H4 (cell line): ENCODE measurements around the gene KRT16. TPM values are rescaled to one million over a fixed set of nuclear protein-coding genes. Genes with fewer than 3 reads are reported as not detected.
"Not testable (repeated sequence)": the region's sequence is repeated elsewhere in the genome, so short reads cannot be mapped to it uniquely, and the experiment has no call there.

ENCODE experiments used
- DNase-seq: peaks from one replicate; pipeline ENCODE4 v3.0.0-alpha.2; 2015; ENCODE audit warnings: low spot score
- total RNA-seq: library from RNA; depleted of rRNA; stranded (reverse); fragments of >200 nt; shearing (Covaris generic); gene quantifications from 2 replicates; pipeline ENCODE4 v1.2.3, GENCODE V29; 2014

Gene KRT16
- total RNA-seq, 1 experiment from 2014 or later, result 3.2 TPM

DNA sequence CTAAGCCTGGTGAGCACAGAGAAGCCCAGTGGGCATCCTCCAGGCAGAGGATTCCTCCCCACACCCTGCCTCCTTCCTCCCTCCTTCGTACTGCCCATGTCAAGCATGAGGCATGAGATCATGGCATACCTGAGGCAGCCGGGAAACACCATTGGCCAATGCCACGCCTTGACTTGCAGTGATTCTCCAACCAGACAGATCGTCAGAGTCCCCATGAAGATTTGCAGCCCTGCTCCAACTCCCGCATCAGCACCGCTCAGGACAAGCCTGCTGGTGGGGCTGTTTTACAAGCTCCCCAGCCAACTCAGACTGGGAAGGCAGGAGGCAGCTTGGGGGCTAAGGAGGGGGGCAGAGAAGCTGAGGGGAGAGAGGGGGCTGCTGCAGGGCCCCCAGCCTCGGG, 2.9 kb upstream of the KRT16 start:
- DNase-seq, result peak; percentile 25

DNA sequence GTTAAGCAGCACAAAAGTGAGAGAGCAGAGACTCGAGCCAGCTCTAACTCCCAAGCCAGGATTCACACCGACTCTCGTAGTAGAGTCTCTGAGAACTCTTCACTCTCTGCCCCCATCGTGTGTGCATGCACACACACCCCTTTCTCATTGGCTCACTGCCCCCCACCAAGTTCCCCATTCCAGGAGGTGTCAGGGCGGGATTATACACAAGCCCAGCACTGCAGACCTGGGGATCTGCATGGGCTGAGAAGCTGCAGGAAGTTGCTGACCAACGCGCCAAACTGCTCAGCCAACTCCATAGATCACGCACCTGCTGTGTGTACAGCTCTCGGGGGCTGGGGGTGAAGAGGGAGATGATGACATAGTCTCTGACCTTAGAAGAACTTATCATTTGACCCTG, 2.2 kb upstream of the KRT16 start:
- DNase-seq, result not testable (repeated sequence)

DNA sequence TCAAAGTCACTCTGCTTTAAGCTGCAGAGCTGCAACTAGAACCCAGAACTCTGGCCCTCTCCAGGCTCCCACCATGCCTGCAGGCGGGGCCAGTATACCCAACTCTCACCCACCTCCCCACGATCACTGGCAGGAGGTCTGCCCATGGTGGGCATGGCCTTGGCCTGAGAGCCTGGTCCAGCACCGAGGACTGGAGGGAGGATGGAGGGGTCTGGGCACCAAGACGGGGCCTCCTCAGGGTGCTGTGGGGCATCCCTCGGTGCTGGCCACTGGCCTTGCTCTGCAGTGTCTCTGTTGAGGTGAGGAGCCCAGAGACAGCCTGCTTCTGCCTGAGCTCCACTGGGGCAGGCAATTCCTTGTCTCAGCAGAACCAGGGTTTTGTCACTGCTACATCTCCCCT, 1.5 kb upstream of the KRT16 start:
- no peak for DNase-seq

DNA sequence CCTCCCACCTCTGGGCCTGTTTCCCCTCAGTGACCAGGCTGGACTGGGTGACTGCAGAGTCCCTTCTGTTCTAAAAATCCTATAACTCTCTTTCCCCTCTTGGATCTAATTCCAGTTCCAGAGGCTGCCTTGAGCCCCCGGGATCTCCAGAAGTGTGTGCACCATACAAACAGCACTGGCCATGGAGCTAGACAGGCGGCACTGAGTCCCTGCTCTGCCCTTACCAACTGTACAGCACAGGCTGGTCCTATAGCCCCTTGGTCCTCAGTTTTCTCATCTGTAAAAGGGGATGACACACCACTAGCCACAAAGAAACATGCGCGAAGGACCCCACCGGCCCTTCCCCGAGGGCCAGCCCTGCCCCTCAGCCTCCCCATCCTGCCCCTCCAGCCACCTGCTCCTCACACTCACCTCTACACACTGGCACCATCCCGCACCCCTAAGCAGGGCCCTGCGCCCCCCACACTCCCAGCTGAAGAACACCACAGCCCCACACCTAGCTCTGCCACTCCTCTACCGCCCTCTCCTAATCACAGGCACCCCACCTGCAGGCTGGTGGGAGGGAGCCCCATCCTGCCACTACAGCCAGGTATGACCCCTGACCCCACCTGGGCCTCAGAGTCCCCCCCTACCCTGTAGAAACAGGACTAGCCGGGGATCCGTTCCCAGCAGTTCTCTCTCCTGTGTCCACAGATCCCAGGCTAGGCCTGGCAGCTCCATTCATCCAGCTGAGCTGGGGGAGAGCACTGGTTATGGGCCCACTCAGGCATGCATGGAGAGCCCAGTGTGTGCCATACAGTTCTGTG, 913 bp upstream of the KRT16 start:
- no peak for DNase-seq

DNA sequence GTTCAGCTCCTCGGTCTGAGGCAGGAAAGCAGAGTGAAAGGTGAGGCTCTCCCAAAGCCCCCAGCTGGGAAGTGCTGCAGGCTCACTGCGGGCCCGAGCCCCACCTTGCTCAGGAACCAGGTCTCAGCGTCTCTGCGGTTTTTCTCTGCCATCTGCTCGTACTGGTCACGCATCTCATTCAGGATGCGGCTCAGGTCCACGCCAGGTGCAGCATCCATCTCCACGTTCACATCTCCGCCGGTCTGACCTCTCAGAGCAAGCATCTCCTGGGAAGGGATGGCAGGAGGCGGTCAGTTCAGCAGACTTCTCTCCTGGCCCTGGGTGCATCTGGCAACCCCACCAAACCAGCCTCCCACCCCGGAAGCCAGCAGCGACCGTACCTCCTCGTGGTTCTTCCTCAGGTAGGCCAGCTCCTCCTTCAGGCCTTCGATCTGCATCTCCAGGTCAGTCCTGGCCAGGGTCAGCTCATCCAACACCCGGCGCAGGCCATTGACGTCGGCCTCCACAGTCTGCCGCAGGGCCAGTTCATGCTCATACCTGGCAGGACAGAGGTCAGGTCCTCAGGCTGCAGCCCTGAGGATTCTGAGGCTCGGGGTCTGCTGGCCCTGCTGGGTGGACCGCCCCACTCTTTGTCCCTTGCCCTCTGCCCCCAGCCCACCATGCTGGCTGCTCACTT, 1.5 kb downstream of the KRT16 start:
- DNase-seq, result no peak

DNA sequence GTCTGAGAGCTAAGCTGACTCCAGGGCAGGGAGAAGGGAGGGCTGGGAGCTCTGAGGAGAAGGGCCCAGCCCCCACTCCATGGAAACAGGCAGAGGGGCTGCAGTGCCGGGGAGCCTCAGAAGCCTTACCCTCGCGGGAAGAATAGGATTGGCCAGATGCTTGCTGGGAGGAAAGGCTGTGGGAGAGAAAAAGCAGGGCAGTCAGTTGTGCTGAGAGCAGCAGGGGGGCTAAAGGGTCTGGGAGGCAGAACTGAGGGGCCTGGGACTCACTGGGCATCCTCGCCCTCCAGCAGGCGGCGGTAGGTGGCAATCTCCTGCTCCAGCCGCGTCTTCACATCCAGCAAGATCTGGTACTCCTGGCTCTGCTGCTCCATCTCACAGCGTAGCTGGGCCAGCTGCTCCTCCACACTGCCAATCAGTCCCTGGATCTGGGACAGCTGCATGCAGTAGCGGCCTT, 2.5 kb downstream of the KRT16 start:
- not testable (repeated sequence) for DNase-seq

DNA sequence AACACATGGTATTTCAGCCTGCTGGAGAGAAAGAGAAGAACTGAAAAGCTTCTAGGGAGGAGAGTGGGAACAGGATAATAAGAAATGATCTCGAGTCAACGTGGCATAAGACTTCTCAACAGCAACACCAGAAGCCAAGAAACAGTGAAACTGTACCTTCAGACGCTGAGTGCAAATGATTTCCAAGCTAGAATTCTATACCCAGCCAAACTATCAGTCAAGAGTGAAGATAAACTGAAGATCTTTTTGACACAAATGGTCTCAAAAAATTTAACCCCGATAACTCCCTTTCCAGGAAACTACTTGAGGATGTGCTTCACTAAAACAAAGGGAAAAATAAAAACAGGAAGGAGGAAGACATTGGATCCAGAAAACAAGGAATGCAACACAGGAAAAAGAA, 5.6 kb downstream of the KRT16 start:
- not testable (repeated sequence) for DNase-seq

DNA sequence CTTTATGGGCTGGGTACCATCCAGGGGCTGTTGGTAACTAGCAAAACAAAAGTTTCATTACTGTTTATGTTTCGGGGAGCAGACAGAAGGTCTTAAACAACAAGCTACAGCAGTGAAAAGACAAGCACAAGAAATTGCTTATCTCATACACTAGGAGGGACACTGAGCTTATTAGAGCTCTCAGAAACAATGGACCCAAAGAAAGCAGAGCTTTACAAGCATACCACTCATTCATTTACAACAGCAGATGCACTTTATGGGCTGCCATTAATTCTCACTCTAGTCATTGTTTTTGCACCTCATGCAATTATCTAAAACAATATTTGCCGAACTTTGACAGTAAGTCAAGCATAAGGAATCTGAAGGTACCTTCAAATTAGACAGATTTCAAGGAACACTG, 10.0 kb downstream of the KRT16 start:
- no peak for DNase-seq

DNA sequence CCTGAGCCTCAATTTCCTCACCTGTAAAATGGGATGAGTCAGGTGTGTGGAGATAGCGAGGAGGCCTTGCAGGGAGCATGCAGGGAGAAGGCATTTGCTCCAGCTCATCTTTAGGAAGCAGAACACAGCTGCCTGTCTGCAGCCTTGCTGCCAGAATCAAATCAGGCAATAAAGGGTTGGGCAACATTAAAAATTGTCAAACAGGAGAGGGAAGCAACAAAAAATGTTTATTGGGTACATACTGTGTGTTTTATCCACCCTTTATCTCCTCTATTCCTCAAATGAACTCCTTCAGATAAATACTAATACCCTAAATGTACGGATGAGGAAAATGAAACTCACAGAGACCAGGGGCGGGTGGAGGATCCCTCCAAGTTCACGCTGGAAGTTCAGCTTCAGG, 12.2 kb downstream of the KRT16 start:
- DNase-seq, result no peak

DNA sequence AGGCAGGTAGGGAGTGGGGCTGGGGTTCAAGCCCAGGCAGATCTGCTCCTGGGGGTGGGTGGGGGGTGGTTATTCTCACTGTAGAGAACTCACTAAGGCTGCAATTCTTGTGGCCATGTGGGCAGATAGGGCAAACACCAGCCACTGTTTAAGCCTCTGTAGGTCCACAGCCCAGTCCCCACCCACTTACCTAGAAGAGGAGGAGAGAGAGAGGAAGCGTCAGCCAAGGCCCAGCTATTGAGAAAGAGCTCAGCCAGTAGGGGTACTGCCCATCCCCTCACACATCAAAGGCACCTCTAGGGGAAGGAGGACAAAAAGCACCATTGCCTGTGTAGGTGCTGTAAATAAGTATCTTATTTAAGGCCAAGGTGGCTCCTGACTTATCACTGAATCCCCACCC, 12.9 kb downstream of the KRT16 start:
- no peak for DNase-seq

DNA sequence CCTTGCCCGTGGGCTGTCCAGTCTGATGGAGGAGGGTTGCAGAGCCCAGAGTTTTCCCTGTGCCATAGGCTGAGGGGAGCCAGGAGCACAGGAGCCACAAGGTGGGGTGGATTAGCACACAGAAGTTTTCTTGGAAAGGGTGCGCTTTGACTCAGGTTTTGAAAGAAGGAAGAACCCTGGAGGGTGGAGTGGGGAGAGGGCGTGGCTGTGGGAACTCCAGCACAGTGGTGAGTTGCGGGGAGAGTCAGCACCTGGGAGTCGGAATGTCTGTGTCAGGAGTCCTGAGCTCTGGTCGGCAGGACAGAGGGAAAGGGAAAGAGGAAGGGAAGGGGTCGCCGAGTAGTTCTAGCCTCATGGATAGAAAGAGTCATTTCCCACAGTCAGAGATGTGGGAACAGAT, 17.0 kb downstream of the KRT16 start:
- DNase-seq, result no peak

DNA sequence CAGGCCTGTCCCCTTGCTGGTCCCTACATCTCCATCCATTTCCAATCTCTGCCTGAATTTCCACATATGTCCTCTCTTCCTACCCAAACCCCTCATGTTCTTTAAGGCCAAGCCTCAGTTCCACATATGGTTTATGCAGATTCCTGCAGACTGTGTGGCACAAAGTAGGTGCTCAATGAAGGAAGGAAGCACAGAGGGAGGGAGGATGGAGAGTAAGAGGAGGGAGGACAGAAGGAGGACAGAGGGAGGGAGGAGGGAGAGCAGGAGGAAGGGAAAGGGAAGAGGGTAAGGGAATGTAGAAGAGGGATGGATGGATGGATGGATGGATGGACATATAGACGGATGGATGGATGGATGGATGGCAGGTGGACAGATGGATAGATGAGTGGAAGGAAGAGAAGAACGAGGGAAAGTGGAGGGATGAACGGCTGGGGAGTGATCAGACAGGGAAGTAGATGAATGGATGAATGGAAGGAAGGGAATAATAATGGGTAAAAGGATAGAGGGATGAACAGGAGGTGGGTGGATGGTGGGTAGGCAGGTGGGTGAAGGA, 18.1 kb downstream of the KRT16 start:
- no peak for DNase-seq

DNA sequence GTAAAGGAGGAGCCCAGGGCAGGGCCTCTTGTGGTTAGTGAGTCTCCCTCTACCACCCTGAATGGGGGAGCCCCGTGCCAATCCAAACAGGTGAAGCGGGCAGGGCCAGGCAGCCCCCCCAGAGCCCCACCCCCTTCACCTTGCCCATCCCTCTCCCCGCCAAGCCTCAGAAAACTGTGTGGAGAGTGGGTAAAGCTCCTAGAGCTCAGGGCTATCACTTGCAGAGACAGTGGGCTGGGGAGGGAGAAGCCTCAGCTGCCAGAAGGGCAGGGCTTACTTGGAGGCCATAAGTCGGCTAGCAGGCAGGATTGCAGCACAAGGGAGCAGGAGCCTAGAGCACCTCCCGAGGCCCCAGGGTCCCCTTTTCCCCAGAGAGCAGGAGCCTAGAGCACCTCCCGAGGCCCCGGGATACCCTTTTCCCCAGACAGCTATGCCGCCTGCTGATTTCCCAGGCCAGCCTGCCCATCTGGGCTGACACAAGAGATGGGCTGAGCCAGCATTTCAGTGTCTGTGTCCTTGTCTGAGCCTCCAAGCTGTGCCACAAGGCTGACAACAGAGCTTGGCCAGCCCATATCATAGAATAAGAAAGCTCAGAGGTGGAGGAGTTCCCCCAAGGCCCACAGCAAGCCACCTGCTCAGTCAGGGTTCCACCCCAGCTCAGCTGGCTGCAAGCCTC, 19.1 kb downstream of the KRT16 start:
- no peak for DNase-seq

DNA sequence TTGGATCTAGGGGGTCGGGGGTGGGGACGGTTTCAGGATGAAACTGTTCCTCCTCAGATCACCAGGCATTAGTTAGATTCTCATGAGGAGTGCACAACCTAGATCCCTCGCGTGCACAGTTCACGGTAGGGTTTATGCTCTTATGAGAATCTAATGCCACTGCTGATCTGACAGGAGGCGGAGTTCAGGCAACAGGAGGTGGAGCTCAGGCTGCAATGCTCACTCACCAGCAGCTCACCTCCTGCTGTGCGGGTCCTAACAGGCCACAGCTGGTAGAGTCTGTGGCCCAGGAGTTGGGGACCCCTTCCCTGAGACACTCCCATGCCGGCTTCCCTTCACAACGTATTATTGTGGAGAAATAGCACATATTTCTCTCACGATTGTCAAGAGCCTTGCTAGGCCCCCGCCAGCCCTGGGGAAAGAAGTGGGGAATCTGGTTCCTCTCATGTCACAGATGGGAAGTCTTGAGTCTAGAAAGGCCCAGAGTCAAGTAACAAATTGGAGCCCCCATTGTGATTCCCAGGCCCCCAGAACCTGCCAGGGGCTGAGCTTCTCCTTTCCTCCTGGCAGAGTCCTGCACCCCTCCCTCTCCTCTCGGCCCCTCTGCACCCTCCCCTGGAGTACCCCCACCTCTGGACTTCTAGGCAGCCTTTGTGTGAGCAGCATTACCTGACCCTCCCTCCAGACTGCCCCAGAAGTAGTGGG, 19.8 kb downstream of the KRT16 start:
- no peak for DNase-seq

DNA sequence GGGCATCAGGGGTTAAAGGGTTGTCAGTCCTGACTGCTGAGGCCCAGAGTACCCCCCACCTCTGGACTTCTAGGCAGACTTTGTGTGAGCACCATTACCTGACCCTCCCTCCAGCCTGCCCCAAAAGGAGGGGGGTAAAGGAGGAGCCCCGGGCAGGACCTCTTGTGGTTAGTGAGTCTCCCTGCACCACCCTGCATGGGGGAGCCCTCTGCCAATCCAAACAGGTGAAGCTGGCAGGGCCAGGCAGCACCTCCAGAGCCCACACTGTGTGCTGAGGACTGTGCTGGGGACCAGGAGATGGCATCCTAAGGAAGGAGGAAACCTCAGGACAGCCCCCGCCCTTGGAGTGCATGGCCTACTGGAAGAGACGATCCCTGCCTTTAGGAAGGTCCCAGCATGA, 23.3 kb downstream of the KRT16 start:
- no peak for DNase-seq

DNA sequence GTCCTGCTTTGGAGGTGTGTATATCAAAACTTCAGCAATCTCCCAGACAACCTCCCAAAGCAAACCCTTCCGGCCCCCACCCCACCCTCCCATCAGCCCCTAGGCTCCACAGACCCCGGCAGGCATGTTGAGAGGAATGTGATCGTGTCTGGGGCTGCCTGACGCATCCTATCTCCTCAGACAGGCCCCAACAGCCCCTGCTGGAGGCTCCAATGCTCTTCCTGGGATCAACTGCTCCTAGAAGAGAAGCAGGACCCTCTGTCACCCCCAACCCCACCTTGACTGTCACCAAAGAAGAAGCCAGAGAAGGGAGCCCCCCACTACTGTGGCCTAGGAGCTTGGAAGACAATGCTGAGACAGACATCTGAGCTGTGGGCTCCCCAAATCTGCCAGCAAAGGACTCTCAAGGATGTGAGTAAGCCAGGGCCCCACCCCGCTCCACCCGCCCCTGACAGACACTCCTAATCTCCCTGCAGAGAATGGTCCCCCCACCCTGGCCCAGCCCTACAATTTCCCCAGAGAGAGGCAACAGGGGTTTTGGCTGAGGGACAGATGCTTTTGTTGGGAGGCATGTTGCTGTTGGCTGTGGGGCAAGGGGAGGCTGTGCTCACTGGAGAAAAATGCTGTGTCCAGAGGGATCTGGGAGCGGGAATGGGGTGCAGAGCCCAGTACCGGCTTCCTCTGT, 24.3 kb downstream of the KRT16 start:
- DNase-seq, result no peak

DNA sequence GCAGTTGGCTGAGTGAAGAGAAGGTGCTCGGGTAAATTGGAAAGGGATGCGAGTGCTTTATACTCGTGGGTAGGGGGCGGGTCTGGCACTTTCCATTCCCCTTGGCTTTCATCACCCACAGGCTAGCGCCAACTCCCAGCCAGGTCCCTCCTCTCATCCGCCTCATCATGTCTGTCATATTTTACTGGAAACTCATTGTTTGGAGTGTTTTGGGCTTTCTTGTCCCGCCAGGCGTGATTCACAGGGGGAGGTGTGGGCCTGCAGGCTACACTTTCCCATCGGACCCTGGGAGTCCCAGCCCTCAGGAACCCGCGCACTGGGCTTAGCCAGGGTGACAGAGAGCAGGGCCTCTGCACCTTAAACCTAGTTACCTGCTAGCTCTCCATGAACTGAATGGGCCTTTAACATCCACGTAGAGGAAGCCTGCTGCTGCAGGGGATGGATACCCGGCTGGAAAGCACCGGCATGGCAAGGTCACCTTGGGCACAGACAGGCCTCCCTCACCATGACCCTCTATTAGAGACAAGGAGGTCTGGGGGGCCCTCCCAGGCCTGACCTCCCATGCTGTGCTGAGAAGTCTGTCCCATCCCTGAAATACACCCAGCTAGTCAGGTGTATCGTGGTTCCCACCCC, 25.6 kb downstream of the KRT16 start, which contains the start of gene KRT14:
TSS of gene KRT14 (minus strand) at position 33 of the 633 bp plus-strand sequence. CDS start 61 bp downstream, outside the sequence.
- no peak for DNase-seq

DNA sequence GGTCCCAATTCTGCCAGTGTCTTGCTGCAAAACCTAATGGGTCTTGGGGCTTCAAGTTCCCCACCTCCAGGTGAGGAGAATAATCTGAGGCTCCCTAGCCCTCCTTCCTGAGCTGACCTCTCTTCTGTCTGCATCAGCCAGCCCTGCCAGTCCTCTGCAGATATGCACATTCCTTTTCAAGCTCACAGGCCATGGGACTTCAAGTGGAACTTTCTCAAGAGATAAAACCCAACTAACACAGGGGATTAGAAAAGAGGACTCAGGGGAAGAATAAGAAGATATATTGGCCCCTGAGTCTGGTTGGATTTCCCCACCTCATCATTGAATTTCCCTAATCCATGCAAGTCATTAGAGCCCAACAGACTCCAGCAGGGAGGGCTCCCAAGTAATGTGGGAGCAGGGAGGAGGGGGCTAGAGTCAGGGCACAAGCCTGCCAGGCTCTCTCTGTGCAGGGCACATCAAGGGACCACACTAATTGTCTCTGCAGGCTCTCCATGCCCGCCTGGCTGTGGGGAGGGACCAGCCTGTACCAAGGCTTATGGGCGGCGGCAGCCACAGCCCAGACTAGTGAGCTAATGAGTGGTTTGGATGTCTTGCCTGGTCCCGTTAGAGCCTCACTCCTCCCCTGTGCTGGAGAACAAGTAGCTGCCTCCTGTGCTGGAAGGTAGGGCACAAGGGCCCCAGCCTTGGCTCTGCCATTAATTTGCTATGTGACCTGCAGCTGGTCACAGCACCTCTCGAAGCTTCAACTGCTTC, 27.1 kb downstream of the KRT16 start:
- DNase-seq, result no peak

DNA sequence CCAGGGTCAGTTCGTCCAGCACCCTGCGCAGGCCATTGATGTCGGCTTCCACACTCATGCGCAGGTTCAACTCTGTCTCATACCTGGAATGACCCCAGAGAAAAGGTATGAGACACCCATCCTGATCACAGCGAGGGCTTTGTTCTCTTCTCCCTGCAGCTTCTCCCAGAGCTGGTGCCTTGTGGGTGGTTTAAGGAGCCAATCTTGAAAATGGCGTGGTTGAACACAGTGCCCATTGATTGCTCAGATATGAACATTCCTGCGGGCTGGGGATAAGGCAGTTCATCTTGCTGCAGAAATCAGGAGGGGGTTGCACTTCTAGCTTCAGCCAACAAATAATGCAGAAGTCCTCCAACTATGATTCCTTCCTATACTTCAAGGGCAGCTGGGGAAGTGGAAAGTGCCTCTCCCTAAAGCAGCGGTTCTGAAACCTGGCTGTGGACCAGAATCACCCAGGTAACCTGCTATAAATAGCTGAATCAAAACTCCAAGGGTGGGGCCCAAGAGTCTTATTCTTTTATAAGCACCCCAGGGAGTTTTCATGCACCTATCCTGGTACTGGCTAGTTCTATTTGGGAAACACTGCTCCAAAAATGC, 28.1 kb downstream of the KRT16 start:
- DNase-seq, result not testable (repeated sequence)
